ENCODE results near the gene ETV3L. TPM values are rescaled to one million over a fixed set of nuclear protein-coding genes. Genes with fewer than 3 reads are reported as not detected.

Gene ETV3L
- total and polyA plus RNA-seq, 2 experiments from 2014 or later: not detected

- peaks cover 27% of the 10 kb centered on the region for H3K27me3 ChIP-seq
Observed at GRCh38 chr1:157110003-157110402, 10.4 kb upstream of the ETV3L start.

GRCh38 chr1:157108448-157108847 lies 8.8 kb upstream of the ETV3L start:
- TF ChIP-seq CTCF (IDR thresholded peaks at IDR 0.05; ENCODE audit: low read depth, low read length): no peak
- DNase-seq (ENCODE audit: low read depth in 1 of 2, low spot score in 1 of 2): no peak
- Histone ChIP-seq H3K4me3 (no peak overlapping the region), H3K27ac (no peak overlapping the region), H3K9me3 (ENCODE audit: low read depth) (no peaks in the 10 kb centered on the region), H3K4me1 (ENCODE audit: low read depth) (no peaks in the 10 kb centered on the region), H3K27me3 (peaks cover 27% of the 10 kb centered on the region), H3K36me3 (no peaks in the 10 kb centered on the region)

More at GRCh38 chr1:157110003-157110402, 10.4 kb upstream of the ETV3L start:
- Histone ChIP-seq H3K36me3 (no peaks in the 10 kb centered on the region), H3K27ac (no peak overlapping the region), H3K9me3 (ENCODE audit: low read depth) (no peaks in the 10 kb centered on the region), H3K4me1 (ENCODE audit: low read depth) (no peaks in the 10 kb centered on the region), H3K4me3 (no peak overlapping the region)
- no peak for TF ChIP-seq CTCF (IDR thresholded peaks at IDR 0.05; ENCODE audit: low read depth, low read length)
- no peak for DNase-seq (ENCODE audit: low read depth in 1 of 2, low spot score in 1 of 2)

GRCh38 chr1:157107702-157108101 lies 8.1 kb upstream of the ETV3L start:
- no peak for DNase-seq (ENCODE audit: low read depth in 1 of 2, low spot score in 1 of 2)
- H3K4me1 ChIP-seq (ENCODE audit: low read depth): no peaks in the 10 kb centered on the region

GRCh38 chr1:157106813-157107189 lies 7.2 kb upstream of the ETV3L start:
- DNase-seq (ENCODE audit: low read depth in 1 of 2, low spot score in 1 of 2): no peak
- Histone ChIP-seq H3K4me1 (ENCODE audit: low read depth) (no peaks in the 10 kb centered on the region), H3K27ac (no peak overlapping the region), H3K9me3 (ENCODE audit: low read depth) (no peaks in the 10 kb centered on the region), H3K27me3 (peaks cover 17% of the 10 kb centered on the region), H3K36me3 (no peaks in the 10 kb centered on the region), H3K4me3 (no peak overlapping the region)
- no peak for TF ChIP-seq CTCF (IDR thresholded peaks at IDR 0.05; ENCODE audit: low read depth, low read length)

More at GRCh38 chr1:157107702-157108101, 8.1 kb upstream of the ETV3L start:
- Histone ChIP-seq H3K36me3 (no peaks in the 10 kb centered on the region), H3K27ac (no peak overlapping the region), H3K4me3 (no peak overlapping the region), H3K9me3 (ENCODE audit: low read depth) (no peaks in the 10 kb centered on the region), H3K27me3 (peaks cover 26% of the 10 kb centered on the region)
- no peak for TF ChIP-seq CTCF (IDR thresholded peaks at IDR 0.05; ENCODE audit: low read depth, low read length)

- no peaks in the 10 kb centered on the region for H3K4me1 ChIP-seq (ENCODE audit: low read depth)
- no peak for TF ChIP-seq CTCF (IDR thresholded peaks at IDR 0.05; ENCODE audit: low read depth, low read length)
- peaks cover 16% of the 10 kb centered on the region for H3K27me3 ChIP-seq
- H3K27ac ChIP-seq: no peak overlapping the region
- no peaks in the 10 kb centered on the region for H3K36me3 ChIP-seq
- H3K9me3 ChIP-seq (ENCODE audit: low read depth): no peaks in the 10 kb centered on the region
- DNase-seq (ENCODE audit: low read depth in 1 of 2, low spot score in 1 of 2): peak in 1 of 2 donors; percentile 70
- no peak overlapping the region for H3K4me3 ChIP-seq
Observed at GRCh38 chr1:157105988-157106812, 6.6 kb upstream of the ETV3L start.
